HEK293 (cell line): ENCODE data around the gene EFCAB12.

ENCODE experiments used
- REPIN1 ChIP-seq: fragments of 450-650 bp; formaldehyde crosslinking; IDR thresholded peaks from 2 replicates; pipeline ENCODE4 v1.5.1; 2017; ENCODE audit warnings: missing biosample characterization, missing genetic modification characterization, low read depth
- SETDB1 ChIP-seq: IDR thresholded peaks from one replicate; pipeline ENCODE4 v1.6.1; 2017; ENCODE audit warnings: mild to moderate bottlenecking, low read length, moderate library complexity, mixed read lengths; ENCODE audit not compliant: insufficient read length
- YY1 ChIP-seq: fragments of 450-650 bp; formaldehyde crosslinking; IDR thresholded peaks from 2 replicates; pipeline ENCODE4 v1.5.1; 2018; ENCODE audit warnings: missing biosample characterization, missing genetic modification characterization
- ZNF121 ChIP-seq: fragments of 450-650 bp; formaldehyde crosslinking; IDR thresholded peaks from 2 replicates; pipeline ENCODE4 v1.5.1; 2016; ENCODE audit warnings: missing biosample characterization, missing genetic modification characterization
- ZNF2 ChIP-seq: fragments of 450-650 bp; formaldehyde crosslinking; IDR thresholded peaks from 2 replicates; pipeline ENCODE4 v1.5.1; 2016; ENCODE audit warnings: missing biosample characterization, missing genetic modification characterization
- ZNF776 ChIP-seq: fragments of 450-650 bp; formaldehyde crosslinking; IDR thresholded peaks from 2 replicates; pipeline ENCODE4 v1.5.0; 2017; ENCODE audit warnings: missing biosample characterization, missing genetic modification characterization, borderline replicate concordance
- TF ChIP-seq, protein P1 (sequence below): fragments of 450-650 bp; formaldehyde crosslinking; IDR thresholded peaks from 2 replicates; pipeline ENCODE4 v1.5.1; 2016; ENCODE audit warnings: missing biosample characterization, missing genetic modification characterization
- TF ChIP-seq, protein P2 (sequence below): fragments of 450-650 bp; formaldehyde crosslinking; IDR thresholded peaks from 2 replicates; pipeline ENCODE4 v1.5.0; 2017; ENCODE audit warnings: missing biosample characterization, missing genetic modification characterization, borderline replicate concordance

DNA sequence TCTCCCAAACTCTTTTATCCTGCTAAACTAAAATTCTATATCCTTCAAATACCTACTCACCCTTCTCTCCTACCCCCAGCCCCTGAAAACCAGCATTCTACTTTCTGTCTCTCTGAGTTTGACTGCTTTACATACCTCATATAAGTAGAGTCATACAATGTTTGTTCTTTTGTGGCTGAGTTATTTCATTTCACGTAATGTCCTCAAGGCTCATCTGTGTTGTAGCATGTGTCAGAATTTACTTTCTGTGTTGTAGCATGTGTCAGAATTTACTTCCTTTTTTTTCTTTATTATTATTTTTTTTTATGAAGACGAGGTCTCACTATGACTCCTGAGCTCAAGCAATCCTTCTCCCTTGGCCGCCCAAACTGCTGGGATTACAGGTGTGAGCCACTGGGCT is 31.7 kb upstream of the EFCAB12 start:
- TF ChIP-seq ZNF2 (tag by site-specific recombination): no peak
- TF ChIP-seq ZNF776 (tag by site-specific recombination): no peak
- TF ChIP-seq, protein P1, sequence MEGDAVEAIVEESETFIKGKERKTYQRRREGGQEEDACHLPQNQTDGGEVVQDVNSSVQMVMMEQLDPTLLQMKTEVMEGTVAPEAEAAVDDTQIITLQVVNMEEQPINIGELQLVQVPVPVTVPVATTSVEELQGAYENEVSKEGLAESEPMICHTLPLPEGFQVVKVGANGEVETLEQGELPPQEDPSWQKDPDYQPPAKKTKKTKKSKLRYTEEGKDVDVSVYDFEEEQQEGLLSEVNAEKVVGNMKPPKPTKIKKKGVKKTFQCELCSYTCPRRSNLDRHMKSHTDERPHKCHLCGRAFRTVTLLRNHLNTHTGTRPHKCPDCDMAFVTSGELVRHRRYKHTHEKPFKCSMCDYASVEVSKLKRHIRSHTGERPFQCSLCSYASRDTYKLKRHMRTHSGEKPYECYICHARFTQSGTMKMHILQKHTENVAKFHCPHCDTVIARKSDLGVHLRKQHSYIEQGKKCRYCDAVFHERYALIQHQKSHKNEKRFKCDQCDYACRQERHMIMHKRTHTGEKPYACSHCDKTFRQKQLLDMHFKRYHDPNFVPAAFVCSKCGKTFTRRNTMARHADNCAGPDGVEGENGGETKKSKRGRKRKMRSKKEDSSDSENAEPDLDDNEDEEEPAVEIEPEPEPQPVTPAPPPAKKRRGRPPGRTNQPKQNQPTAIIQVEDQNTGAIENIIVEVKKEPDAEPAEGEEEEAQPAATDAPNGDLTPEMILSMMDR (tag by site-specific recombination): no peak
- TF ChIP-seq, protein P2, sequence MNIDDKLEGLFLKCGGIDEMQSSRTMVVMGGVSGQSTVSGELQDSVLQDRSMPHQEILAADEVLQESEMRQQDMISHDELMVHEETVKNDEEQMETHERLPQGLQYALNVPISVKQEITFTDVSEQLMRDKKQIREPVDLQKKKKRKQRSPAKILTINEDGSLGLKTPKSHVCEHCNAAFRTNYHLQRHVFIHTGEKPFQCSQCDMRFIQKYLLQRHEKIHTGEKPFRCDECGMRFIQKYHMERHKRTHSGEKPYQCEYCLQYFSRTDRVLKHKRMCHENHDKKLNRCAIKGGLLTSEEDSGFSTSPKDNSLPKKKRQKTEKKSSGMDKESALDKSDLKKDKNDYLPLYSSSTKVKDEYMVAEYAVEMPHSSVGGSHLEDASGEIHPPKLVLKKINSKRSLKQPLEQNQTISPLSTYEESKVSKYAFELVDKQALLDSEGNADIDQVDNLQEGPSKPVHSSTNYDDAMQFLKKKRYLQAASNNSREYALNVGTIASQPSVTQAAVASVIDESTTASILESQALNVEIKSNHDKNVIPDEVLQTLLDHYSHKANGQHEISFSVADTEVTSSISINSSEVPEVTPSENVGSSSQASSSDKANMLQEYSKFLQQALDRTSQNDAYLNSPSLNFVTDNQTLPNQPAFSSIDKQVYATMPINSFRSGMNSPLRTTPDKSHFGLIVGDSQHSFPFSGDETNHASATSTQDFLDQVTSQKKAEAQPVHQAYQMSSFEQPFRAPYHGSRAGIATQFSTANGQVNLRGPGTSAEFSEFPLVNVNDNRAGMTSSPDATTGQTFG (tag by site-specific recombination): no peak
- no peak for TF ChIP-seq REPIN1 (tag by site-specific recombination)
- TF ChIP-seq YY1 (tag by site-specific recombination): no peak
- no peak for TF ChIP-seq ZNF121 (tag by site-specific recombination)
- TF ChIP-seq SETDB1: no peak
